IPS-20b (cell line): Measurements from ENCODE around the gene CNKSR3.
A peak's percentile ranks its signal among the peaks of the same experiment; 100 is the strongest.
"Not testable (repeated sequence)": the region's sequence is repeated elsewhere in the genome, so short reads cannot be mapped to it uniquely, and the experiment has no call there.

Experiments used
- H3K27ac ChIP-seq: one replicate; pipeline ENCODE4 v1.5.1; 2013; ENCODE audit warnings: low read length
- H3K27me3 ChIP-seq: 2 replicates; pipeline ENCODE4 v1.6.1; 2013; ENCODE audit warnings: mild to moderate bottlenecking, low read length, inconsistent platforms; ENCODE audit not compliant: insufficient read depth
- H3K36me3 ChIP-seq: 2 replicates; pipeline ENCODE4 v1.6.1; 2013; ENCODE audit warnings: low read depth, mild to moderate bottlenecking, inconsistent platforms, low read length, moderate library complexity; ENCODE audit not compliant: insufficient read depth
- H3K4me1 ChIP-seq: 2 replicates; pipeline ENCODE4 v1.6.1; 2013; ENCODE audit warnings: mild to moderate bottlenecking, control low read depth, inconsistent platforms, low read length, moderate library complexity; ENCODE audit not compliant: insufficient read depth
- H3K4me3 ChIP-seq: 2 replicates; pipeline ENCODE4 v1.5.1; 2013; ENCODE audit warnings: mild to moderate bottlenecking, low read length, inconsistent platforms
- H3K9ac ChIP-seq: 2 replicates; pipeline ENCODE4 v1.6.1; 2013; ENCODE audit warnings: low read depth, mild to moderate bottlenecking, inconsistent platforms, low read length, moderate library complexity
- H3K9me3 ChIP-seq: 2 replicates; pipeline ENCODE4 v1.6.1; 2013; ENCODE audit warnings: mild to moderate bottlenecking, low read depth, low read length, inconsistent platforms; ENCODE audit not compliant: insufficient read depth

CNKSR3 gene

GRCh38 chr6:154510144-154510905 lies at the start of gene CNKSR3:
Gene CNKSR3 (minus strand): TSS chr6:154510685. CDS start chr6:154510114, 571 bp downstream.
- Histone ChIP-seq H3K27ac (no peak within 1 kb of the TSS), H3K4me3 (peak within 1 kb of the TSS; percentile 87), H3K9ac (peak within 1 kb of the TSS; percentile 78; the same call in 1 of the 2 replicates), H3K9me3 (no peaks in the 10 kb centered on the region), H3K4me1 (peaks cover 22% of the 10 kb centered on the region), H3K36me3 (no peaks in the 10 kb centered on the region), H3K27me3 (peaks cover 83% of the 10 kb centered on the region)

- H3K4me3 ChIP-seq: no peak overlapping the region
- H3K9me3 ChIP-seq: no peaks in the 10 kb centered on the region
- H3K36me3 ChIP-seq: no peaks in the 10 kb centered on the region
- H3K4me1 ChIP-seq: no peaks in the 10 kb centered on the region
- H3K27ac ChIP-seq: no peak overlapping the region
- no peak overlapping the region for H3K9ac ChIP-seq
- H3K27me3 ChIP-seq: no peaks in the 10 kb centered on the region
These were observed 48.5 kb upstream of the CNKSR3 start for GRCh38 chr6:154558984-154559383.

GRCh38 chr6:154558513-154558912 lies 48.0 kb upstream of the CNKSR3 start:
- Histone ChIP-seq H3K27me3 (no peaks in the 10 kb centered on the region), H3K4me3 (no peak overlapping the region), H3K9me3 (no peaks in the 10 kb centered on the region), H3K27ac (no peak overlapping the region), H3K36me3 (no peaks in the 10 kb centered on the region), H3K4me1 (no peaks in the 10 kb centered on the region), H3K9ac (no peak overlapping the region)

GRCh38 chr6:154555073-154555677 lies 44.7 kb upstream of the CNKSR3 start:
- Histone ChIP-seq H3K9me3 (no peaks in the 10 kb centered on the region), H3K36me3 (no peaks in the 10 kb centered on the region), H3K4me3 (no peak overlapping the region), H3K9ac (no peak overlapping the region), H3K27ac (no peak overlapping the region), H3K27me3 (no peaks in the 10 kb centered on the region), H3K4me1 (no peaks in the 10 kb centered on the region)

GRCh38 chr6:154554491-154554890 lies 44.0 kb upstream of the CNKSR3 start:
- Histone ChIP-seq H3K4me1 (no peaks in the 10 kb centered on the region), H3K9me3 (no peaks in the 10 kb centered on the region), H3K4me3 (no peak overlapping the region), H3K27me3 (no peaks in the 10 kb centered on the region), H3K27ac (no peak overlapping the region), H3K36me3 (no peaks in the 10 kb centered on the region), H3K9ac (no peak overlapping the region)

- Histone ChIP-seq H3K9me3 (no peaks in the 10 kb centered on the region), H3K27me3 (no peaks in the 10 kb centered on the region), H3K4me3 (no peak overlapping the region), H3K27ac (no peak overlapping the region), H3K36me3 (no peaks in the 10 kb centered on the region), H3K9ac (no peak overlapping the region), H3K4me1 (no peaks in the 10 kb centered on the region)
These were observed 40.3 kb upstream of the CNKSR3 start for GRCh38 chr6:154550779-154551178.

GRCh38 chr6:154549179-154549578 lies 38.7 kb upstream of the CNKSR3 start:
- Histone ChIP-seq H3K27me3 (peaks cover 6% of the 10 kb centered on the region; the same call in 1 of the 2 replicates), H3K4me1 (peaks cover 3% of the 10 kb centered on the region; the same call in 1 of the 2 replicates), H3K9ac (no peak overlapping the region), H3K9me3 (no peaks in the 10 kb centered on the region), H3K4me3 (no peak overlapping the region), H3K27ac (no peak overlapping the region), H3K36me3 (no peaks in the 10 kb centered on the region)

GRCh38 chr6:154548130-154548830 lies 37.8 kb upstream of the CNKSR3 start:
- H3K9me3 ChIP-seq: no peaks in the 10 kb centered on the region
- peaks cover 15% of the 10 kb centered on the region; the same call in 1 of the 2 replicates for H3K27me3 ChIP-seq
- no peaks in the 10 kb centered on the region for H3K36me3 ChIP-seq
- no peak overlapping the region for H3K27ac ChIP-seq
- no peak overlapping the region for H3K9ac ChIP-seq
- H3K4me1 ChIP-seq: peaks cover 6% of the 10 kb centered on the region; the same call in 1 of the 2 replicates
- H3K4me3 ChIP-seq: no peak overlapping the region

GRCh38 chr6:154543628-154544027 lies 33.1 kb upstream of the CNKSR3 start:
- Histone ChIP-seq H3K4me1 (peaks cover 16% of the 10 kb centered on the region; the same call in 1 of the 2 replicates), H3K36me3 (no peaks in the 10 kb centered on the region), H3K27ac (no peak overlapping the region), H3K4me3 (peak overlapping the region; percentile 36; the same call in 1 of the 2 replicates), H3K9me3 (no peaks in the 10 kb centered on the region), H3K9ac (no peak overlapping the region), H3K27me3 (peaks cover 27% of the 10 kb centered on the region; the same call in 1 of the 2 replicates)

GRCh38 chr6:154542747-154543146 lies 32.3 kb upstream of the CNKSR3 start:
- peak overlapping the region; percentile 32; the same call in 1 of the 2 replicates for H3K4me3 ChIP-seq
- peaks cover 28% of the 10 kb centered on the region; the same call in 1 of the 2 replicates for H3K27me3 ChIP-seq
- peak overlapping the region; percentile 0; the same call in 1 of the 2 replicates for H3K9ac ChIP-seq
- H3K9me3 ChIP-seq: no peaks in the 10 kb centered on the region
- peaks cover 24% of the 10 kb centered on the region; the same call in 1 of the 2 replicates for H3K4me1 ChIP-seq
- H3K36me3 ChIP-seq: no peaks in the 10 kb centered on the region
- H3K27ac ChIP-seq: no peak overlapping the region

GRCh38 chr6:154541837-154542236 lies 31.4 kb upstream of the CNKSR3 start:
- not testable (repeated sequence) for H3K27ac ChIP-seq, H3K36me3 ChIP-seq, H3K9me3 ChIP-seq
- 0 out of 2 replicates have a peak overlapping the region, but pooled peaks have one; percentile 32 for H3K4me3 ChIP-seq
- peaks cover 33% of the 10 kb centered on the region; the same call in 1 of the 2 replicates for H3K27me3 ChIP-seq
- H3K9ac ChIP-seq: 0 out of 2 replicates have a peak overlapping the region, but pooled peaks have one; percentile 0
- H3K4me1 ChIP-seq: peaks cover 32% of the 10 kb centered on the region; the same call in 1 of the 2 replicates
